ENCODE measurements around the gene MFGE8.
A peak's percentile ranks its signal among the peaks of the same experiment; 100 is the strongest.

The MFGE8 gene

GRCh38 chr15:88897456-88898194 lies 15.6 kb downstream of the MFGE8 start:
- peak; percentile 57 to 68 for DNase-seq

GRCh38 chr15:88897142-88897455 lies 16.1 kb downstream of the MFGE8 start:
- DNase-seq = no peak

GRCh38 chr15:88896333-88897033 lies 16.7 kb downstream of the MFGE8 start:
- no peak for DNase-seq

GRCh38 chr15:88894819-88895767 lies 18.1 kb downstream of the MFGE8 start, which contains the start of gene HAPLN3:
Gene HAPLN3, minus strand, starts transcription at chr15:88895544. Its CDS starts 8,246 bp downstream, at chr15:88887298.
- DNase-seq = peak in 1 of 2 donors; percentile 6

GRCh38 chr15:88894348-88894818 lies 18.8 kb downstream of the MFGE8 start:
- DNase-seq = peak; percentile 7 to 22

GRCh38 chr15:88891540-88892254 lies 21.5 kb downstream of the MFGE8 start:
- DNase-seq = no peak

- no peak for DNase-seq
Measured at GRCh38 chr15:88890495-88890894, 22.7 kb downstream of the MFGE8 start.

GRCh38 chr15:88888719-88889118 lies 24.5 kb downstream of the MFGE8 start:
- no peak for DNase-seq

- DNase-seq = no peak
Measured at GRCh38 chr15:88887068-88887580, 26.1 kb downstream of the MFGE8 start.

- DNase-seq = no peak
Measured at GRCh38 chr15:88882785-88883184, 30.4 kb downstream of the MFGE8 start.

GRCh38 chr15:88881775-88882174 lies 31.4 kb downstream of the MFGE8 start:
- DNase-seq = no peak

- no peak for DNase-seq
Measured at GRCh38 chr15:88880944-88881740, 32.0 kb downstream of the MFGE8 start.

GRCh38 chr15:88878720-88879184 lies 34.4 kb downstream of the MFGE8 start:
- DNase-seq = peak; percentile 4 to 34

GRCh38 chr15:88877906-88878305 lies 35.3 kb downstream of the MFGE8 start:
- DNase-seq = no peak

- no peak for DNase-seq
Measured at GRCh38 chr15:88877415-88877814, 35.8 kb downstream of the MFGE8 start.

GRCh38 chr15:88876573-88876972 lies 36.6 kb downstream of the MFGE8 start:
- no peak for DNase-seq

- DNase-seq = no peak
Measured at GRCh38 chr15:88874684-88875083, 38.5 kb downstream of the MFGE8 start.

- DNase-seq = no peak
Measured at GRCh38 chr15:88874275-88874674, 38.9 kb downstream of the MFGE8 start.

GRCh38 chr15:88873786-88874185 lies 39.4 kb downstream of the MFGE8 start:
- DNase-seq = no peak

- no peak for DNase-seq
Measured at GRCh38 chr15:88872706-88873105, 40.5 kb downstream of the MFGE8 start.

GRCh38 chr15:88872106-88872505 lies 41.1 kb downstream of the MFGE8 start:
- DNase-seq = no peak

All from inflammatory macrophage (primary cell).